ENCODE data around the gene TSEN34. TPM values are rescaled to one million over a fixed set of nuclear protein-coding genes. Genes with fewer than 3 reads are reported as not detected.

The TSEN34 gene
- total RNA-seq (1 to 10 TPM; 8.4 to 8.6 TPM), total RNA-seq (10.8 to 32.9 (median 22.2) reads per million in 172 experiments)
- polyA plus RNA-seq (2013, experiment 1 of 2), result 21.4 TPM
- polyA plus RNA-seq (2013, experiment 2 of 2), result 12.5 TPM

- peak within 1 kb of the TSS; percentile 90 for H3K4me3 Mint-ChIP-seq
- Histone ChIP-seq H3K9me3 (ENCODE audit: control insufficient read depth in 1 of 2, insufficient read depth in 1 of 2, low read length in 2 of 2) (no peaks in the 10 kb centered on the region), H3K27ac (ENCODE audit: low read depth in 1 of 2, low read length in 2 of 2) (peak within 1 kb of the TSS; percentile 99), H3K4me3 (ENCODE audit: low read length) (peak within 1 kb of the TSS; percentile 74), H3K4me1 (ENCODE audit: insufficient read depth, low read length) (peaks cover 33% of the 10 kb centered on the region), H3K27me3 (ENCODE audit: control insufficient read depth in 1 of 2, insufficient read depth in 2 of 2, low read length in 2 of 2) (no peaks in the 10 kb centered on the region), H3K36me3 (ENCODE audit: insufficient read depth, low read length) (peaks cover 11% of the 10 kb centered on the region)
- DNase-seq, result peak in 11 of 14 experiments; percentile 74 to 95 (median 88)
- peak; percentile 15 for ATAC-seq (ENCODE audit: poor library complexity)
- no peaks in the 10 kb centered on the region for H3K27me3 Mint-ChIP-seq
- POLR2A ChIA-PET, result interaction anchor here (0.6 to 5.8 kb wide), 14 partner anchors 10 to 1463 kb away, joined by 3 to 148 read pairs (median 12); partner anchors contain the start of genes CNOT3, LENG1, LENG8 and MYADM
- H3K36me3 Mint-ChIP-seq (ENCODE audit: low read depth), result peaks cover 40% of the 10 kb centered on the region
- H3K9me3 Mint-ChIP-seq, result no peaks in the 10 kb centered on the region
- H3K4me1 Mint-ChIP-seq (ENCODE audit: low read depth), result peaks cover 37% of the 10 kb centered on the region
- no peak for TF ChIP-seq CTCF (IDR thresholded peaks at IDR 0.05)
- intact Hi-C loops (cut with DNase I, micrococcal nuclease), result loop anchor here (1.0 to 10.0 kb wide), 4 partner anchors 9 to 1464 kb away; partner anchors contain the start of genes MYADM (in 1 of the 2), RPS9 (in 1 of the 2), U2AF2 (in 1 of the 2) and ZNF331 (in 1 of the 2)
- CTCF ChIA-PET, result interaction anchor here (0.9 to 2.6 kb wide), 3 partner anchors 9 to 23 kb away, joined by 3 to 19 read pairs (median 10); partner anchors contain the start of gene RPS9
- H3K27ac Mint-ChIP-seq, result peak within 1 kb of the TSS; percentile 96
Measured at GRCh38 chr19:54191011-54191810, at the start of gene TSEN34. TSS of gene TSEN34 (plus strand) at chr19:54191308. CDS start at chr19:54191365, 57 bp downstream.

GRCh38 chr19:54141356-54141755, 49.8 kb upstream of the TSEN34 start:
- CTCF ChIA-PET, result no interaction called here
- Histone ChIP-seq H3K36me3 (ENCODE audit: insufficient read depth, low read length) (peaks cover 68% of the 10 kb centered on the region), H3K27me3 (ENCODE audit: control insufficient read depth in 1 of 2, insufficient read depth in 2 of 2, low read length in 2 of 2) (no peaks in the 10 kb centered on the region), H3K4me3 (ENCODE audit: low read length) (no peak overlapping the region), H3K4me1 (ENCODE audit: insufficient read depth, low read length) (peaks cover 37% of the 10 kb centered on the region), H3K27ac (ENCODE audit: low read depth in 1 of 2, low read length in 2 of 2) (no peak overlapping the region), H3K9me3 (ENCODE audit: control insufficient read depth in 1 of 2, insufficient read depth in 1 of 2, low read length in 2 of 2) (no peaks in the 10 kb centered on the region)
- Mint-ChIP-seq H3K4me1 (ENCODE audit: low read depth) (peaks cover 42% of the 10 kb centered on the region), H3K36me3 (ENCODE audit: low read depth) (peaks cover 61% of the 10 kb centered on the region), H3K27me3 (no peaks in the 10 kb centered on the region), H3K4me3 (no peak overlapping the region), H3K27ac (no peak overlapping the region), H3K9me3 (no peaks in the 10 kb centered on the region)
- intact Hi-C loops (cut with DNase I, micrococcal nuclease), result no loop called here
- POLR2A ChIA-PET, result interaction anchor here (1.0 to 2.0 kb wide), 2 partner anchors 18 to 48 kb away, joined by 4 to 6 read pairs; partner anchors contain the start of genes LENG1 and MBOAT7
- no peak for TF ChIP-seq CTCF (IDR thresholded peaks at IDR 0.05)
- DNase-seq (no peak), ATAC-seq (ENCODE audit: poor library complexity) (no peak)

- H3K36me3 Mint-ChIP-seq (ENCODE audit: low read depth), result peaks cover 69% of the 10 kb centered on the region
- ATAC-seq (ENCODE audit: poor library complexity) (no peak), DNase-seq (no peak)
- peaks cover 34% of the 10 kb centered on the region for H3K4me1 Mint-ChIP-seq (ENCODE audit: low read depth)
- no peaks in the 10 kb centered on the region for H3K9me3 Mint-ChIP-seq
- H3K27ac ChIP-seq (ENCODE audit: low read depth in 1 of 2, low read length in 2 of 2), result no peak overlapping the region
- H3K4me3 ChIP-seq (ENCODE audit: low read length), result no peak overlapping the region
- intact Hi-C loops (cut with DNase I, micrococcal nuclease), result no loop called here
- TF ChIP-seq CTCF (IDR thresholded peaks at IDR 0.05), result no peak
- no peaks in the 10 kb centered on the region for H3K27me3 Mint-ChIP-seq
- H3K36me3 ChIP-seq (ENCODE audit: insufficient read depth, low read length), result peaks cover 78% of the 10 kb centered on the region
- H3K27me3 ChIP-seq (ENCODE audit: control insufficient read depth in 1 of 2, insufficient read depth in 2 of 2, low read length in 2 of 2), result no peaks in the 10 kb centered on the region
- peaks cover 32% of the 10 kb centered on the region for H3K4me1 ChIP-seq (ENCODE audit: insufficient read depth, low read length)
- no peaks in the 10 kb centered on the region for H3K9me3 ChIP-seq (ENCODE audit: control insufficient read depth in 1 of 2, insufficient read depth in 1 of 2, low read length in 2 of 2)
- CTCF ChIA-PET, result no interaction called here
- POLR2A ChIA-PET, result interaction anchor here (2.0 kb wide), 1 partner anchor 17 kb away, joined by 6 read pairs; the partner anchor contains the start of gene LENG1
- H3K27ac Mint-ChIP-seq, result no peak overlapping the region
- peak overlapping the region; percentile 62 for H3K4me3 Mint-ChIP-seq
Measured at GRCh38 chr19:54142166-54142780, 48.8 kb upstream of the TSEN34 start.

Measured in CD4-positive, alpha-beta T cell (primary cell).